OCI-LY7 (cell line): ENCODE measurements around the gene NPFF. TPM values are rescaled to one million over a fixed set of nuclear protein-coding genes. Genes with fewer than 3 reads are reported as not detected.

Source experiments
- BruUV-seq: library from RNA; stranded (reverse); fragments of 400-500 nt; replicated peaks from 2 replicates; lab custom pipeline; 2021; lab: Mats Ljungman, UMichigan
- CTCF ChIA-PET: fragments of 300-600 bp; sonication (Branson Sonifier 250); formaldehyde crosslinking; loops from one replicate; lab custom pipeline; 2022; ENCODE audit warnings: antibody characterized with exemption; ENCODE audit not compliant: unreplicated experiment; lab: Charles Lee
- POLR2A ChIA-PET: fragments of 300-600 bp; sonication (Branson Sonifier 250); formaldehyde crosslinking; loops from one replicate; lab custom pipeline; 2022; ENCODE audit warnings: antibody characterized with exemption; lab: Charles Lee
- DNase-seq: peaks from one replicate; pipeline ENCODE4 v3.0.0-alpha.2; 2015; ENCODE audit warnings: low spot score
- H2AFZ ChIP-seq: fragments of 200-600 bp; sonication (generic), shearing (Covaris generic); 2 replicates; pipeline ENCODE4 v1.6.1; 2014; ENCODE audit warnings: mild to moderate bottlenecking, antibody characterized with exemption, low read length, moderate library complexity
- H3K27ac ChIP-seq: fragments of 200-600 bp; sonication (generic); 2 replicates; pipeline ENCODE4 v1.5.1; 2014; ENCODE audit warnings: mixed run types, low read depth, mild to moderate bottlenecking, moderate library complexity, low read length, inconsistent platforms; ENCODE audit not compliant: poor library complexity, severe bottlenecking
- H3K36me3 ChIP-seq: fragments of 200-600 bp; sonication (generic); 2 replicates; pipeline ENCODE4 v1.6.1; 2014; ENCODE audit warnings: mild to moderate bottlenecking, antibody characterized with exemption, low read length, moderate library complexity, mixed read lengths; ENCODE audit not compliant: insufficient read depth
- H3K4me1 ChIP-seq: fragments of 200-600 bp; sonication (generic); 2 replicates; pipeline ENCODE4 v1.5.1; 2014; ENCODE audit warnings: mild to moderate bottlenecking, low read length; ENCODE audit not compliant: insufficient read depth, poor library complexity, severe bottlenecking
- H3K4me2 ChIP-seq: fragments of 200-600 bp; sonication (generic); 2 replicates; pipeline ENCODE4 v1.6.1; 2014; ENCODE audit warnings: mild to moderate bottlenecking, low read length
- H3K4me3 ChIP-seq: fragments of 200-600 bp; sonication (generic); 2 replicates; pipeline ENCODE4 v1.5.1; 2014; ENCODE audit warnings: mild to moderate bottlenecking, low read depth, low read length; ENCODE audit not compliant: poor library complexity, severe bottlenecking
- H3K79me2 ChIP-seq: fragments of 200-600 bp; sonication (generic); 2 replicates; pipeline ENCODE4 v1.6.1; 2016; ENCODE audit warnings: low read depth, mild to moderate bottlenecking, low read length, moderate library complexity, mixed read lengths; ENCODE audit not compliant: insufficient read depth
- H3K9me2 ChIP-seq: fragments of 200-600 bp; sonication (generic); 2 replicates; pipeline ENCODE4 v1.6.1; 2016; ENCODE audit warnings: mild to moderate bottlenecking, low read length, mixed read lengths; ENCODE audit not compliant: insufficient read depth
- H3K9me3 ChIP-seq: fragments of 200-600 bp; sonication (generic); 2 replicates; pipeline ENCODE4 v1.6.1; 2014; ENCODE audit warnings: mild to moderate bottlenecking, mixed run types, low read length, mixed read lengths
- H4K20me1 ChIP-seq: fragments of 200-600 bp; sonication (generic); 2 replicates; pipeline ENCODE4 v1.6.1; 2014; ENCODE audit warnings: mild to moderate bottlenecking, antibody characterized with exemption, low read length, moderate library complexity, mixed read lengths; ENCODE audit not compliant: insufficient read depth
- CTCF ChIP-seq: fragments of 200-600 bp; sonication (generic); conservative IDR thresholded peaks from 2 replicates; pipeline ENCODE4 v1.5.1; 2014; ENCODE audit warnings: mild to moderate bottlenecking, antibody characterized with exemption, low read length, moderate library complexity, mixed read lengths
- EZH2phosphoT487 ChIP-seq: fragments of 200-600 bp; sonication (generic); IDR thresholded peaks from 2 replicates; pipeline ENCODE4 v1.6.1; 2018; ENCODE audit warnings: low read depth, borderline replicate concordance, mild to moderate bottlenecking, mixed run types, antibody characterized with exemption, low read length, moderate library complexity, mixed read lengths
- intact Hi-C: fragments of 100-400 bp; cut with micrococcal nuclease; formaldehyde crosslinking; loops from one replicate; pipeline ENCODE4 v1.10.0; 2022; ENCODE audit not compliant: unreplicated experiment
- total RNA-seq, 2 experiments: library from RNA; depleted of rRNA in 1 of 2; stranded (reverse); fragments of >200 nt in 1 of 2; shearing (Covaris generic) in 1 of 2; gene quantifications; 2 replicates each; pipeline ENCODE4 v1.2.3, GENCODE V29; 2014 to 2022

The NPFF gene
- total RNA-seq, 2 experiments from 2014 or later: not detected

- Histone ChIP-seq H3K4me3 (no peak overlapping the region), H4K20me1 (no peaks in the 10 kb centered on the region), H3K9me2 (no peaks in the 10 kb centered on the region), H3K79me2 (peaks cover 2% of the 10 kb centered on the region; the same call in 1 of the 2 replicates), H3K4me1 (peaks cover 8% of the 10 kb centered on the region), H3K9me3 (no peaks in the 10 kb centered on the region), H2AFZ (no peak overlapping the region), H3K4me2 (no peak overlapping the region), H3K36me3 (peaks cover 24% of the 10 kb centered on the region; the same call in 1 of the 2 replicates), H3K27ac (no peak overlapping the region)
- ChIA-PET CTCF (interaction anchor here (2.2 kb wide), 1 partner anchor 155 kb away, joined by 7 read pairs; no protein-coding TSS in a partner anchor), POLR2A (no interaction called here)
- TF ChIP-seq CTCF (no peak), EZH2phosphoT487 (no peak)
- DNase-seq: no peak
- intact Hi-C loops: loop anchor here (5.0 to 10.0 kb wide), 2 partner anchors 85 to 303 kb away; partner anchors contain the start of genes AMHR2 and ITGB7
- no TSS peak for BruUV-seq
Measured at GRCh38 chr12:53507603-53507885, 260 bp upstream of the NPFF start.

GRCh38 chr12:53506450-53506785, 866 bp downstream of the NPFF start:
- no TSS peak for BruUV-seq
- intact Hi-C loops: loop anchor here (5.0 to 10.0 kb wide), 2 partner anchors 84 to 302 kb away; partner anchors contain the start of genes AMHR2 and ITGB7

GRCh38 chr12:53505555-53506449, 1.5 kb downstream of the NPFF start:
- Histone ChIP-seq H3K9me2 (no peaks in the 10 kb centered on the region), H3K27ac (no peak overlapping the region), H3K9me3 (no peaks in the 10 kb centered on the region), H2AFZ (no peak overlapping the region), H3K4me1 (peaks cover 18% of the 10 kb centered on the region), H4K20me1 (no peaks in the 10 kb centered on the region), H3K4me2 (no peak overlapping the region), H3K36me3 (peaks cover 24% of the 10 kb centered on the region; the same call in 1 of the 2 replicates), H3K4me3 (no peak overlapping the region), H3K79me2 (peaks cover 13% of the 10 kb centered on the region)
- ChIA-PET POLR2A (interaction anchor here (0.6 kb wide), 1 partner anchor 61 kb away, joined by 4 read pairs; no protein-coding TSS in a partner anchor), CTCF (no interaction called here)
- TF ChIP-seq EZH2phosphoT487 (no peak), CTCF (no peak)
- no peak for DNase-seq
- intact Hi-C loops: loop anchor here (5.0 to 10.0 kb wide), 2 partner anchors 84 to 301 kb away; partner anchors contain the start of genes AMHR2 and ITGB7
- BruUV-seq: no TSS peak

More at GRCh38 chr12:53506450-53506785, 866 bp downstream of the NPFF start:
- ChIA-PET CTCF (no interaction called here), POLR2A (interaction anchor here (0.6 kb wide), 1 partner anchor 62 kb away, joined by 4 read pairs; no protein-coding TSS in a partner anchor)
- Histone ChIP-seq H3K79me2 (peaks cover 13% of the 10 kb centered on the region), H3K4me2 (no peak overlapping the region), H3K27ac (no peak overlapping the region), H4K20me1 (no peaks in the 10 kb centered on the region), H3K9me2 (no peaks in the 10 kb centered on the region), H3K4me1 (peaks cover 18% of the 10 kb centered on the region), H3K36me3 (peaks cover 24% of the 10 kb centered on the region; the same call in 1 of the 2 replicates), H3K4me3 (no peak overlapping the region), H3K9me3 (no peaks in the 10 kb centered on the region), H2AFZ (no peak overlapping the region)
- no peak for DNase-seq
- TF ChIP-seq EZH2phosphoT487: no peak
